H1 (cell line): ENCODE measurements around the gene RHOXF2. TPM values are rescaled to one million over a fixed set of nuclear protein-coding genes. Genes with fewer than 3 reads are reported as not detected.
"Not testable (repeated sequence)": the region's sequence is repeated elsewhere in the genome, so short reads cannot be mapped to it uniquely, and the experiment has no call there.

Experiments used
- CTCF ChIA-PET: fragments of 300-600 bp; sonication (Branson Sonifier 250); formaldehyde crosslinking; loops from one replicate; lab custom pipeline; 2021; ENCODE audit not compliant: partially characterized antibody; lab: Charles Lee
- POLR2A ChIA-PET: fragments of 300-600 bp; sonication (Branson Sonifier 250); formaldehyde crosslinking; loops from one replicate; lab custom pipeline; 2021; ENCODE audit warnings: inconsistent platforms; ENCODE audit not compliant: partially characterized antibody; lab: Charles Lee
- DNase-seq, 2 experiments: peaks; one replicate each; pipeline versions ENCODE4 v3.0.0 to v3.0.0-alpha.2; 2010 to 2022; ENCODE audit warnings: low spot score in 2 of 2, low read depth in 1 of 2, mixed read lengths in 1 of 2
- FAIRE-seq: peaks from 2 replicates; lab custom pipeline; 2011; peaks lifted over from hg19 to GRCh38; lab: Jason Lieb, UNC
- H2AFZ ChIP-seq: 2 replicates; pipeline ENCODE4 v1.8.1; 2012; ENCODE audit warnings: low read length, inconsistent platforms
- H2AK5ac ChIP-seq: 2 replicates; pipeline ENCODE4 v1.6.1; 2013; ENCODE audit warnings: low read depth, low read length
- H2BK120ac ChIP-seq: replicated peaks from 2 replicates; pipeline ENCODE3; 2013; ENCODE audit warnings: low read depth, low read length, inconsistent platforms
- H2BK12ac ChIP-seq: 2 replicates; pipeline ENCODE4 v1.6.1; 2013; ENCODE audit warnings: low read depth, low read length
- H2BK15ac ChIP-seq: 2 replicates; pipeline ENCODE4 v1.6.1; 2013; ENCODE audit warnings: low read length
- H2BK20ac ChIP-seq: 2 replicates; pipeline ENCODE4 v1.6.1; 2013; ENCODE audit warnings: low read length
- H2BK5ac ChIP-seq: 2 replicates; pipeline ENCODE4 v1.6.1; 2013; ENCODE audit warnings: low read depth, low read length
- H3K14ac ChIP-seq: 2 replicates; pipeline ENCODE4 v1.6.1; 2013; ENCODE audit warnings: inconsistent platforms; ENCODE audit not compliant: insufficient read length
- H3K18ac ChIP-seq: 2 replicates; pipeline ENCODE4 v1.6.1; 2013; ENCODE audit warnings: low read length; ENCODE audit errors: extremely low read depth
- H3K23ac ChIP-seq: 2 replicates; pipeline ENCODE4 v1.6.1; 2013; ENCODE audit warnings: inconsistent platforms; ENCODE audit not compliant: insufficient read length
- H3K23me2 ChIP-seq: 2 replicates; pipeline ENCODE4 v1.6.1; 2013; ENCODE audit warnings: low read depth, low read length
- H3K27ac ChIP-seq: 2 replicates; pipeline ENCODE4 v1.6.1; 2011; ENCODE audit warnings: low read depth, low read length, inconsistent platforms
- H3K27me3 ChIP-seq, 4 experiments: replicated peaks in 1 of 4; 1 replicate in 1 of 4; 2 replicates in 3 of 4; pipeline versions ENCODE4 v1.6.1 to v1.8.1; 2011 to 2013; ENCODE audit warnings: low read length in 3 of 4, mild to moderate bottlenecking in 3 of 4, inconsistent platforms in 2 of 4, mixed read lengths in 2 of 4, moderate library complexity in 1 of 4; ENCODE audit not compliant: control insufficient read depth in 3 of 4, insufficient read depth in 3 of 4; ENCODE audit errors: extremely low read depth in 1 of 4
- H3K36me3 ChIP-seq, 4 experiments: 2 replicates each; pipeline versions ENCODE4 v1.6.1 to v1.8.1; 2011 to 2013; ENCODE audit warnings: mild to moderate bottlenecking in 4 of 4, low read length in 3 of 4, moderate library complexity in 2 of 4, control low read depth in 1 of 4, inconsistent platforms in 1 of 4; ENCODE audit not compliant: insufficient read depth in 4 of 4, control insufficient read depth in 2 of 4
- H3K4ac ChIP-seq: replicated peaks from 2 replicates; pipeline ENCODE3; 2013; ENCODE audit warnings: low read length, low read depth, mixed read lengths, inconsistent platforms; ENCODE audit not compliant: insufficient read length
- H3K4me1 ChIP-seq, 4 experiments: replicated peaks in 1 of 4; 1 replicate in 1 of 4; 2 replicates in 3 of 4; pipeline versions ENCODE4 v1.6.1 to v1.8.1; 2011 to 2013; ENCODE audit warnings: low read length in 3 of 4, inconsistent platforms in 2 of 4, mixed read lengths in 1 of 4; ENCODE audit not compliant: insufficient read depth in 4 of 4, control insufficient read depth in 3 of 4
- H3K4me2 ChIP-seq, 2 experiments: 2 replicates each; pipeline versions ENCODE4 v1.6.1 to v1.8.1; 2011 to 2013; ENCODE audit warnings: low read depth in 2 of 2, low read length in 2 of 2, control low read depth in 1 of 2, inconsistent platforms in 1 of 2, mild to moderate bottlenecking in 1 of 2; ENCODE audit not compliant: insufficient read depth in 1 of 2
- H3K4me3 ChIP-seq, 4 experiments: fragments of 200-600, 300-600 bp in 1 of 4; sonication (generic), shearing (Covaris generic), sonication (Bioruptor Twin) in 1 of 4; 2 replicates each; pipeline versions ENCODE4 v1.5.1 to v1.8.1; 2011 to 2016; ENCODE audit warnings: low read length in 4 of 4, low read depth in 3 of 4, control low read depth in 2 of 4, inconsistent platforms in 2 of 4, mild to moderate bottlenecking in 2 of 4, mixed read lengths in 1 of 4, moderate library complexity in 1 of 4; ENCODE audit not compliant: insufficient read depth in 2 of 4; ENCODE audit errors: extremely low read depth in 1 of 4
- H3K56ac ChIP-seq: replicated peaks from 2 replicates; pipeline ENCODE3; 2013; ENCODE audit warnings: low read depth, mild to moderate bottlenecking, mixed read lengths, low read length, inconsistent platforms; ENCODE audit not compliant: insufficient read length
- H3K79me1 ChIP-seq: 2 replicates; pipeline ENCODE4 v1.6.1; 2013; ENCODE audit warnings: low read depth, low read length, control low read depth
- H3K79me2 ChIP-seq, 2 experiments: 2 replicates each; pipeline versions ENCODE4 v1.6.1 to v1.8.1; 2012 to 2013; ENCODE audit warnings: low read length in 2 of 2, mild to moderate bottlenecking in 2 of 2, inconsistent platforms in 1 of 2; ENCODE audit not compliant: insufficient read depth in 2 of 2, control insufficient read depth in 1 of 2
- H3K9ac ChIP-seq, 4 experiments: replicated peaks in 1 of 4; 1 replicate in 1 of 4; 2 replicates in 3 of 4; pipeline versions ENCODE4 v1.6.1 to v1.8.1; 2011 to 2013; ENCODE audit warnings: low read depth in 3 of 4, low read length in 3 of 4, control low read depth in 2 of 4, mild to moderate bottlenecking in 2 of 4, moderate library complexity in 2 of 4, inconsistent platforms in 1 of 4; ENCODE audit errors: extremely low read depth in 1 of 4
- H3K9me3 ChIP-seq, 2 experiments: 2 replicates each; pipeline versions ENCODE4 v1.6.1 to v1.8.1; 2012 to 2013; ENCODE audit warnings: mild to moderate bottlenecking in 2 of 2, moderate library complexity in 2 of 2, control low read depth in 1 of 2, inconsistent platforms in 1 of 2, low read depth in 1 of 2, low read length in 1 of 2, mixed read lengths in 1 of 2; ENCODE audit not compliant: insufficient read depth in 2 of 2
- H4K20me1 ChIP-seq, 2 experiments: replicated peaks in 1 of 2; 2 replicates each; pipeline versions ENCODE3 to v1.8.1; 2011 to 2013; ENCODE audit warnings: inconsistent platforms in 2 of 2, low read length in 2 of 2, mild to moderate bottlenecking in 1 of 2; ENCODE audit not compliant: insufficient read depth in 2 of 2, control insufficient read depth in 1 of 2
- H4K5ac ChIP-seq: 2 replicates; pipeline ENCODE4 v1.6.1; 2013; ENCODE audit warnings: low read length, low read depth, mixed read lengths, inconsistent platforms; ENCODE audit not compliant: insufficient read length
- H4K8ac ChIP-seq: 2 replicates; pipeline ENCODE4 v1.8.0; 2013; ENCODE audit warnings: mild to moderate bottlenecking, moderate library complexity, low read length, inconsistent platforms; ENCODE audit not compliant: insufficient read depth; ENCODE audit errors: extremely low read depth
- H4K91ac ChIP-seq: replicated peaks from 2 replicates; pipeline ENCODE3; 2013; ENCODE audit warnings: low read length, mixed read lengths, inconsistent platforms; ENCODE audit not compliant: insufficient read length
- WGBS, 2 experiments: shearing (Covaris generic) in 1 of 2; methylation state at CpG; one replicate each; pipeline versions ENCODE4 v1.1.6 to v1.1.7; 2013 to 2015; ENCODE audit warnings: low lambda C conversion rate in 2 of 2, mixed read lengths in 2 of 2, inconsistent platforms in 1 of 2, low coverage in 1 of 2, missing lambda C conversion rate in 1 of 2; ENCODE audit not compliant: insufficient replicate concordance in 2 of 2, insufficient coverage in 1 of 2, insufficient read length in 1 of 2; ENCODE audit errors: extremely low coverage in 1 of 2, missing lambda C conversion rate in 1 of 2; 5-methylcytosine and 5-hydroxymethylcytosine counted together
- polyA plus RNA-seq, 7 experiments: library from polyadenylated mRNA; depleted of rRNA in 3 of 7; stranded (reverse) in 5 of 7; unstranded in 2 of 7; fragments of >200 nt in 5 of 7; fragments of 200-250 nt in 2 of 7; gene quantifications; 1 replicate in 5 of 7; 2 replicates in 1 of 7; 4 replicates in 1 of 7; pipeline versions ENCODE4 v1.2.1 to v1.2.3, GENCODE V29; 2011 to 2013; ENCODE audit warnings: missing spikeins in 2 of 7, mixed read lengths in 2 of 7
- total RNA-seq: library from RNA; stranded (reverse); fragmentation: NEBNext Ultra II Directional; extraction: Animal tissue kit (Norgen Biotek cat#: 25700); gene quantifications from 2 replicates; pipeline ENCODE4 v1.2.1, GENCODE V29; 2021

The RHOXF2 gene
- total and polyA plus RNA-seq, 2 of the 8 experiments (the other 6 are each of a cell fraction or from before 2014, with no cell fraction given): not detected

GRCh38 chrX:120150109-120150744 lies 8.2 kb upstream of the RHOXF2 start:
- H4K20me1 ChIP-seq, CTCF ChIA-PET: not testable (repeated sequence)

GRCh38 chrX:120159086-120159485 lies 673 bp downstream of the RHOXF2 start:
- H3K4me2 ChIP-seq, H2BK15ac ChIP-seq, H3K9me3 ChIP-seq, H3K23me2 ChIP-seq, H3K23ac ChIP-seq, H3K9ac ChIP-seq, H2BK12ac ChIP-seq, H3K4ac ChIP-seq, H3K36me3 ChIP-seq, H3K4me3 ChIP-seq, H4K5ac ChIP-seq, H3K27ac ChIP-seq, H3K79me1 ChIP-seq, H4K8ac ChIP-seq, H2BK20ac ChIP-seq, H3K14ac ChIP-seq, H3K56ac ChIP-seq, H2AFZ ChIP-seq, H3K27me3 ChIP-seq, H2AK5ac ChIP-seq, H4K91ac ChIP-seq, H4K20me1 ChIP-seq, H2BK120ac ChIP-seq, H3K18ac ChIP-seq, H2BK5ac ChIP-seq, FAIRE-seq, DNase-seq, CTCF ChIA-PET, H3K79me2 ChIP-seq, POLR2A ChIA-PET, H3K4me1 ChIP-seq: not testable (repeated sequence)
- no CpG with 5 or more reads among the region's 33 CpGs for WGBS, 2 experiments

More at GRCh38 chrX:120150109-120150744, 8.2 kb upstream of the RHOXF2 start:
- H3K9ac ChIP-seq, H3K56ac ChIP-seq, DNase-seq, H3K4me3 ChIP-seq, H4K91ac ChIP-seq, H3K79me1 ChIP-seq, H3K27ac ChIP-seq, H2BK120ac ChIP-seq, H3K4me1 ChIP-seq, H2BK5ac ChIP-seq, H3K14ac ChIP-seq, H3K23me2 ChIP-seq, H3K79me2 ChIP-seq, H2AFZ ChIP-seq, POLR2A ChIA-PET, H3K23ac ChIP-seq, H3K4ac ChIP-seq, H2BK15ac ChIP-seq, H4K8ac ChIP-seq, H2BK12ac ChIP-seq, H2AK5ac ChIP-seq, H3K4me2 ChIP-seq, H3K18ac ChIP-seq, H2BK20ac ChIP-seq, H3K27me3 ChIP-seq, H3K36me3 ChIP-seq, H4K5ac ChIP-seq: not testable (repeated sequence)
- peaks cover 11 to 19% of the 10 kb centered on the region in 2 experiments; a peak in 3 of 4 replicates for H3K9me3 ChIP-seq
- FAIRE-seq: peak; percentile 98
- no CpG with 5 or more reads among the region's 12 CpGs for WGBS, 2 experiments
